ENCODE results near the gene RCC1.
"Not testable (repeated sequence)": the region's sequence is repeated elsewhere in the genome, so short reads cannot be mapped to it uniquely, and the experiment has no call there.

The RCC1 gene

DNA sequence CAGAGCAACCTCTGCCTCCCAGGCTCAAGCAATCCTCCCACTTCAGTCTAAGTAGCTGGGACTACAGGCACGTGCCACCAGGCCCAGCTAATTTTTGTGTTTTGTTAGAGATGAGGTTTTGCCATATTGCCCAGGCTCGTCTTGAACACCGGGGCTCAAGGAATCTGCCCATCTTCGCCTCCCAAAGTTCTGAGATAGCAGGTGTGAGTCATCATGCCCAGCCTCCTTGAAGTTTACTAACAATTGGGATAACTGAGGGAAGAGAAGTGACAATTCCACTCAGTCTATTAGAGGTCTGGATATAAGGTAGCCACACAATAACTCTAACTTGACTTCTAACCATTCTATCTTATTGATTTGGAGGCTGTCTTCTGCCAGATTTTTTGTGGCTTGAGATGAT is 6.3 kb upstream of the RCC1 start:
- no peak for TF ChIP-seq POLR2A (IDR thresholded peaks at IDR 0.05; ENCODE audit: low read depth, low read length)
- no peak for TF ChIP-seq TAF1 (IDR thresholded peaks at IDR 0.05; ENCODE audit: borderline replicate concordance, low read depth, low read length)
- TF ChIP-seq POLR2AphosphoS5 (IDR thresholded peaks at IDR 0.05; ENCODE audit: low read depth, low read length) = no peak
- FAIRE-seq = peak; percentile 27

GRCh38 chr1:28501925-28502324 is 3.9 kb upstream of the RCC1 start:
- FAIRE-seq (no peak), DNase-seq (ENCODE audit: insufficient read length) (no peak)
- TF ChIP-seq POLR2A (IDR thresholded peaks at IDR 0.05; ENCODE audit: low read depth, low read length) (no peak), TAF1 (IDR thresholded peaks at IDR 0.05; ENCODE audit: borderline replicate concordance, low read depth, low read length) (no peak), POLR2AphosphoS5 (IDR thresholded peaks at IDR 0.05; ENCODE audit: low read depth, low read length) (no peak)

More for the DNA sequence above, 6.3 kb upstream of the RCC1 start:
- DNase-seq (ENCODE audit: insufficient read length) = no peak

- FAIRE-seq (no peak), DNase-seq (ENCODE audit: insufficient read length) (no peak)
- TF ChIP-seq TAF1 (IDR thresholded peaks at IDR 0.05; ENCODE audit: borderline replicate concordance, low read depth, low read length) = no peak
- TF ChIP-seq POLR2A (IDR thresholded peaks at IDR 0.05; ENCODE audit: low read depth, low read length) = no peak
- TF ChIP-seq POLR2AphosphoS5 (IDR thresholded peaks at IDR 0.05; ENCODE audit: low read depth, low read length) = no peak
These were observed 2.7 kb upstream of the RCC1 start for GRCh38 chr1:28503117-28503516.

DNA sequence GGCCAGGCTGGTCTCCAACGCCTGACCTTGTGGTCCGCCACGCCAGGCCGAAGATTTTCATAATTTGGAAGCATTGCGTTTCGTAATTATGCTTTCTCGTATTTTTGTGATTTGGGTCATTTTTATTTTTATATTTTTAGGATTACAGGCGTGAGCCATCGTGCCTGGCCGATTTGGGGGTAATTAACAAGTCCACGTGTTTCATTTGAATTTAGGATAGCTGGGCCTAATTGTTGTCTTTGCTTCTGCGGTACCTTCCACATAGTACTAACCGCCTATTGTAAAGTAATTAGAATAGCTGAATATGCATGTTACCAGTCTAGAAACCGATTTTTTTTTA is 1.0 kb downstream of the RCC1 start:
- FAIRE-seq = no peak
- no peak for DNase-seq (ENCODE audit: insufficient read length)
- TF ChIP-seq TAF1 (IDR thresholded peaks at IDR 0.05; ENCODE audit: borderline replicate concordance, low read depth, low read length) (no peak), POLR2AphosphoS5 (IDR thresholded peaks at IDR 0.05; ENCODE audit: low read depth, low read length) (no peak; the same call in 1 of the 2 replicates), POLR2A (IDR thresholded peaks at IDR 0.05; ENCODE audit: low read depth, low read length) (no peak)

GRCh38 chr1:28507247-28507645 is 1.4 kb downstream of the RCC1 start:
- TF ChIP-seq TAF1 (IDR thresholded peaks at IDR 0.05; ENCODE audit: borderline replicate concordance, low read depth, low read length) = no peak
- TF ChIP-seq POLR2A (IDR thresholded peaks at IDR 0.05; ENCODE audit: low read depth, low read length) = no peak; the same call in 1 of the 2 replicates
- TF ChIP-seq POLR2AphosphoS5 (IDR thresholded peaks at IDR 0.05; ENCODE audit: low read depth, low read length) = no peak; the same call in 1 of the 2 replicates
- FAIRE-seq (no peak), DNase-seq (ENCODE audit: insufficient read length) (no peak)

DNA sequence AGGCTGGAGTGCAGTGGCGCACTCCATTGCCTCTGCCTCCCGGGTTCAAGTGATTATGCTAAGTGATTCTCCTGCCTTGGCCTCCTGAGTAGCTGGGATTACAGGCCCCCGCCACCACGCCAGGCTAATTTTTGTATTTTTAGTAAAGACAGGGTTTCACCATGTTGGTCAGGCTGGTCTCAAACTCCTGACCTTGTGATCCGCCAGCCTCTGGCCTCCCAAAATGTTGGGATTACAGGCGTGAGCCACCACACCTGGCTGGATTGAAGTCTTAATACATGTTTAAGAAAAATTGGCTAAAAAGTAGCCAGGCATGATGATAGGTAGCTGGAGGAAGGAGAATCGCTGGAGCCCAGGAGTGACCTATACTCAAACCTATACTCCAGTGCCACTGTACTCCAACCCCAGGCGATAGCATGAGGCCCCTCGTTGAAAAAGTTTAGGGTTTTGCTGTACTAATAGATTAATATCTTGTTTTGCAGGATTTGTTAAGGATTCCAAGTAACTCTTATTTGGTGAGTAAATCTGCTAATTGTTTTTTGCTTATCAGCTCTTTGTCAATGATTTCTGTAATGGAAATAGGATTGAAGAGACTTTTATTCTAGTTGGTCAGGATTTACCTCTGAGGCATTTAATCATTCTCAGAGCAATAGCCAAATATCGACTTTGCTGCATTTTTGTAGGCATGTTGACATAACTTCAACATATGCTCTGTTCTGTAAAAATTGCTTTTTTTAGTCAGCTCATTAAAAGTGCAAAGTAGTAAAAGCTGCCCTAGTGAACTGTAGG is 2.0 kb downstream of the RCC1 start:
- DNase-seq (ENCODE audit: insufficient read length) = no peak
- no peak for FAIRE-seq
- TF ChIP-seq POLR2A (IDR thresholded peaks at IDR 0.05; ENCODE audit: low read depth, low read length) = no peak
- TF ChIP-seq TAF1 (IDR thresholded peaks at IDR 0.05; ENCODE audit: borderline replicate concordance, low read depth, low read length) = no peak
- TF ChIP-seq POLR2AphosphoS5 (IDR thresholded peaks at IDR 0.05; ENCODE audit: low read depth, low read length) = peak; percentile 19

DNA sequence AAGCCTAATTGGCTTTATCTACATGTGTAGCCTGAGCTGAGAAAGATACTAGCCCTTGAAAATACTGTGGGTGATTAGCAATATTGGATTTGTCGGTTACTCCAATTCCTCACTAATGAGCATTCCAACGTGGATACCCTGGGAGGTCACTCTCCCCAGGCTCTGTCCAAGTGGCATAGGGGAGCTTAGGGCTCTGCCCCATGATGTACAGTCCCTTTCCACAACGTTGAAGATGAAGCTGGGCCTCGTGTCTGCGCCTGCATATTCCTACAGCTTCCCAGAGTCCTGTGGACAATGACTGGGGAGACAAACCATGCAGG is 2.6 kb downstream of the RCC1 start:
- TF ChIP-seq POLR2A (IDR thresholded peaks at IDR 0.05; ENCODE audit: low read depth, low read length) = peak; percentile 79
- TF ChIP-seq TAF1 (IDR thresholded peaks at IDR 0.05; ENCODE audit: borderline replicate concordance, low read depth, low read length) = no peak
- TF ChIP-seq POLR2AphosphoS5 (IDR thresholded peaks at IDR 0.05; ENCODE audit: low read depth, low read length) = peak; percentile 80; the same call in 1 of the 2 replicates
- no peak for FAIRE-seq

GRCh38 chr1:28509705-28510272 is 3.9 kb downstream of the RCC1 start:
- FAIRE-seq = no peak
- TF ChIP-seq TAF1 (IDR thresholded peaks at IDR 0.05; ENCODE audit: borderline replicate concordance, low read depth, low read length) = no peak
- peak; percentile 98; the same call in 1 of the 2 replicates for TF ChIP-seq POLR2AphosphoS5 (IDR thresholded peaks at IDR 0.05; ENCODE audit: low read depth, low read length)
- TF ChIP-seq POLR2A (IDR thresholded peaks at IDR 0.05; ENCODE audit: low read depth, low read length) = no peak

More for the DNA sequence above, 2.6 kb downstream of the RCC1 start:
- DNase-seq (ENCODE audit: insufficient read length) = no peak

GRCh38 chr1:28510273-28510969 is 4.6 kb downstream of the RCC1 start:
- peak; percentile 95 for TF ChIP-seq POLR2A (IDR thresholded peaks at IDR 0.05; ENCODE audit: low read depth, low read length)
- TF ChIP-seq POLR2AphosphoS5 (IDR thresholded peaks at IDR 0.05; ENCODE audit: low read depth, low read length) = peak; percentile 93
- peak; percentile 27; the same call in 1 of the 2 replicates for TF ChIP-seq TAF1 (IDR thresholded peaks at IDR 0.05; ENCODE audit: borderline replicate concordance, low read depth, low read length)
- FAIRE-seq (peak; percentile 48), DNase-seq (ENCODE audit: insufficient read length) (no peak)

More at GRCh38 chr1:28509705-28510272, 3.9 kb downstream of the RCC1 start:
- no peak for DNase-seq (ENCODE audit: insufficient read length)

DNA sequence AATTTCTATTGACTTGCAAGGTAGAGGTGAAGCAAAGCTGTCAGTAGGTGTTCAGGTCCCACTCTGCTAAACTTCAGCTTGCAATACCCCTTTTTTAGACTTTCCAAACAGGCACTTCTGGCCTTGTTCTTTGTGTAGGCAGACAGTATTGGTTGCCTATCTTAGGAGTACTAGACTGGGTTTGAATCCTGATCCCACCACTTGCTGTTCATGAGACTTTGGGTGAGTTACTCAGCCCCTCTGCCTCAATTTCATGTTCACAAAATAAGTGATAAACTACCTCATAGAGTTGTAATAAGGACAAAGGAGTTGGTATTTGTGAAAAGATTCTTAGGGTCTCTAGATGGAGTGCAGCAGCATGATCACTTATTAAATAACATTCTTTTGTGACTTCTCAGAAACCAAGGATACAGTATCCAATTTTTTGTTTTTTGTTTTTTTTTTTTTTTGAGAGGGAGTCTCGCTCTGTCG is 5.2 kb downstream of the RCC1 start:
- no peak for FAIRE-seq
- no peak for DNase-seq (ENCODE audit: insufficient read length)
- TF ChIP-seq TAF1 (IDR thresholded peaks at IDR 0.05; ENCODE audit: borderline replicate concordance, low read depth, low read length) (no peak), POLR2A (IDR thresholded peaks at IDR 0.05; ENCODE audit: low read depth, low read length) (peak; percentile 68; the same call in 1 of the 2 replicates), POLR2AphosphoS5 (IDR thresholded peaks at IDR 0.05; ENCODE audit: low read depth, low read length) (peak; percentile 21)

GRCh38 chr1:28512058-28512611 is 6.3 kb downstream of the RCC1 start:
- FAIRE-seq (no peak), DNase-seq (ENCODE audit: insufficient read length) (no peak)
- TF ChIP-seq POLR2AphosphoS5 (IDR thresholded peaks at IDR 0.05; ENCODE audit: low read depth, low read length) (peak; percentile 22; the same call in 1 of the 2 replicates), TAF1 (IDR thresholded peaks at IDR 0.05; ENCODE audit: borderline replicate concordance, low read depth, low read length) (no peak), POLR2A (IDR thresholded peaks at IDR 0.05; ENCODE audit: low read depth, low read length) (peak; percentile 51)

DNA sequence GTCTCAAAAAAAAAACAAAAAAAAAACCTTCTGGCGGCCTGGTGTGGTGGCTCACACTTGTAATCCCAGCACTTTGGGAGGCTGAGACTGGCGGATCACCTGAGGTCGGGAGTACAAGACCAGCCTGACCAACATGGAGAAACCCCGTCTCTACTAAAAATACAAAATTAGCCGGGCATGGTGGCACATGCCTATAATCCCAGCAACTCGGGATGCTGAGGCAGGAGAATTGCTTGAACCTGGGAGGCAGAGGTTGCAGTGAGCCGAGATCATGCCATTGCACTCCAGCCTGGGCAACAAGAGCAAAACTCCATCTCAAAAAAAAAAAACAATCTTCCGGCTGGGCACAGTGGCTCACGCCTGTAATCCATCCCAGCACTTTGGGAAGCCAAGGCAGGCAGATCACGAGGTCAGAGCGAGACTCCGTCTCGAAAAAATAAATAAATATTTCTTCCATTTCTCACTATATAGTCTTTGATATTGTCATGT is 8.6 kb downstream of the RCC1 start:
- not testable (repeated sequence) for FAIRE-seq; DNase-seq (ENCODE audit: insufficient read length)
